Measurements from ENCODE around the gene COL4A1.

DNA sequence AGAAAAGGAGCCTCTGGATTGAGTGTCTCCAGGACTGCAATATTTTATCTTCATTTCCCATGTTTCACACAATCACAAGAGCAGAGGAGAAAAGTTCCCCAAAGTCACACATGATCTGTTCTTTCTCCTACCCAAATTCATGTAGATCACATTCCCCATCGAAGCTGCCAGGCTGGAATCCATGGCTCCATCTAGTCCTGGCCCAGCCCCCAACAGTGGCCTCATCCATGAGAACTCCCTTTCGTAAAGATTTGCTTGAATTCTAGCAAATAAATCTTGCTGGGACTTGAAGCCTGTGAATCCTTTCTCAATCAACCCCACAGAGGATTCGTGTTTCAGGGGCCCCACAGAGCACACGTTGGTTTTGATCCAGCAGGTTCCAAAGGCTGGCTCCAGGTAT, 109.5 kb downstream of the COL4A1 start:
- TF ChIP-seq EZH2 (IDR thresholded peaks at IDR 0.05; ENCODE audit: insufficient read depth, poor library complexity, severe bottlenecking) (no peak), EZH2phosphoT487 (IDR thresholded peaks at IDR 0.05; ENCODE audit: insufficient read depth, low read depth) (no peak)

Measured in GM23248 (cell line).